Right kidney (tissue), 1 donor: ENCODE data around the gene EXOC2.

ENCODE experiments used
- DNase-seq: peaks from one replicate; pipeline ENCODE4 v3.0.0-alpha.2; 2016

The EXOC2 gene

GRCh38 chr6:497258-497657 is 195.7 kb downstream of the EXOC2 start:
- DNase-seq: no peak

- DNase-seq: no peak
Observed at GRCh38 chr6:496649-497048, 196.3 kb downstream of the EXOC2 start.

- no peak for DNase-seq
Observed at GRCh38 chr6:494394-494793, 198.5 kb downstream of the EXOC2 start.

GRCh38 chr6:493840-494239 is 199.1 kb downstream of the EXOC2 start:
- no peak for DNase-seq

- DNase-seq: no peak
Observed at GRCh38 chr6:492816-493414, 200.0 kb downstream of the EXOC2 start.

GRCh38 chr6:492178-492577 is 200.8 kb downstream of the EXOC2 start:
- DNase-seq: no peak

GRCh38 chr6:491233-491632 is 201.7 kb downstream of the EXOC2 start:
- no peak for DNase-seq

- no peak for DNase-seq
Observed at GRCh38 chr6:490251-491037, 202.5 kb downstream of the EXOC2 start.

GRCh38 chr6:489762-490161 is 203.2 kb downstream of the EXOC2 start:
- DNase-seq: no peak

GRCh38 chr6:489001-489400 is 203.9 kb downstream of the EXOC2 start:
- no peak for DNase-seq

- no peak for DNase-seq
Observed at GRCh38 chr6:487956-488355, 205.0 kb downstream of the EXOC2 start.

- DNase-seq: no peak
Observed at GRCh38 chr6:485655-486170, 207.2 kb downstream of the EXOC2 start.

- DNase-seq: no peak
Observed at GRCh38 chr6:484746-485145, 208.2 kb downstream of the EXOC2 start.

- DNase-seq: no peak
Observed at GRCh38 chr6:484086-484745, 208.7 kb downstream of the EXOC2 start.

GRCh38 chr6:475314-475713 is 217.6 kb downstream of the EXOC2 start:
- no peak for DNase-seq

GRCh38 chr6:474453-475185 is 218.3 kb downstream of the EXOC2 start:
- DNase-seq: peak; percentile 7

- DNase-seq: no peak
Observed at GRCh38 chr6:473768-474452, 219.0 kb downstream of the EXOC2 start.

- DNase-seq: no peak
Observed at GRCh38 chr6:473356-473755, 219.6 kb downstream of the EXOC2 start.

GRCh38 chr6:470901-471448 is 222.0 kb downstream of the EXOC2 start:
- DNase-seq: no peak

- no peak for DNase-seq
Observed at GRCh38 chr6:470051-470900, 222.7 kb downstream of the EXOC2 start.

- DNase-seq: no peak
Observed at GRCh38 chr6:467671-468082, 225.3 kb downstream of the EXOC2 start.
